WI38 (cell line): Measurements from ENCODE around the gene FOXK2.
"Not testable (repeated sequence)": the region's sequence is repeated elsewhere in the genome, so short reads cannot be mapped to it uniquely, and the experiment has no call there.

Experiments used
- H3K4me3 ChIP-seq: 2 replicates; pipeline ENCODE4 v1.5.1; 2011; ENCODE audit warnings: low read depth, mild to moderate bottlenecking, control low read depth, low read length
- TF ChIP-seq, protein P1 (sequence below): IDR thresholded peaks from 2 replicates; pipeline ENCODE4 v1.5.1; 2012; ENCODE audit warnings: low read depth, mild to moderate bottlenecking, control low read depth, low read length

Gene FOXK2

DNA sequence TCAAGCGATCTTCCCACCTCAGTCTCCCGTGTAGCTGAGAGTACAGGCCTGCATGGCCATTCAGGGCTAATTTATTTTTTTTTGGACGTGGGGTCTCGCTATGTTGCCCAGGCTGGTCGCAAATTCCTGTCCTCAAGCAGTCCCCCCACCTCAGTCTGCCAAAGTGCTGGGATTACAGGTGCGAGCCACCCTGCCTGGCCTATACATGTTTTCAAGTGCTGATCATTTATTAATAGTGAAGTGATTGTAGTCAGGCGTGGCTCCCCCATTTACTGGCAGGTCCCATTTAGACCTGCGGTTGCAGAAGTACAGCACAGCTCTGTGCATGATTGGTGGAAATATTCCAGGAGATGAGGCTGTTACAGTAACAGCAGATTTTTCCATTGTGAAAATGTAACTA is 8.4 kb downstream of the FOXK2 start:
- H3K4me3 ChIP-seq = no peak overlapping the region
- TF ChIP-seq, protein P1, sequence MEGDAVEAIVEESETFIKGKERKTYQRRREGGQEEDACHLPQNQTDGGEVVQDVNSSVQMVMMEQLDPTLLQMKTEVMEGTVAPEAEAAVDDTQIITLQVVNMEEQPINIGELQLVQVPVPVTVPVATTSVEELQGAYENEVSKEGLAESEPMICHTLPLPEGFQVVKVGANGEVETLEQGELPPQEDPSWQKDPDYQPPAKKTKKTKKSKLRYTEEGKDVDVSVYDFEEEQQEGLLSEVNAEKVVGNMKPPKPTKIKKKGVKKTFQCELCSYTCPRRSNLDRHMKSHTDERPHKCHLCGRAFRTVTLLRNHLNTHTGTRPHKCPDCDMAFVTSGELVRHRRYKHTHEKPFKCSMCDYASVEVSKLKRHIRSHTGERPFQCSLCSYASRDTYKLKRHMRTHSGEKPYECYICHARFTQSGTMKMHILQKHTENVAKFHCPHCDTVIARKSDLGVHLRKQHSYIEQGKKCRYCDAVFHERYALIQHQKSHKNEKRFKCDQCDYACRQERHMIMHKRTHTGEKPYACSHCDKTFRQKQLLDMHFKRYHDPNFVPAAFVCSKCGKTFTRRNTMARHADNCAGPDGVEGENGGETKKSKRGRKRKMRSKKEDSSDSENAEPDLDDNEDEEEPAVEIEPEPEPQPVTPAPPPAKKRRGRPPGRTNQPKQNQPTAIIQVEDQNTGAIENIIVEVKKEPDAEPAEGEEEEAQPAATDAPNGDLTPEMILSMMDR = no peak

DNA sequence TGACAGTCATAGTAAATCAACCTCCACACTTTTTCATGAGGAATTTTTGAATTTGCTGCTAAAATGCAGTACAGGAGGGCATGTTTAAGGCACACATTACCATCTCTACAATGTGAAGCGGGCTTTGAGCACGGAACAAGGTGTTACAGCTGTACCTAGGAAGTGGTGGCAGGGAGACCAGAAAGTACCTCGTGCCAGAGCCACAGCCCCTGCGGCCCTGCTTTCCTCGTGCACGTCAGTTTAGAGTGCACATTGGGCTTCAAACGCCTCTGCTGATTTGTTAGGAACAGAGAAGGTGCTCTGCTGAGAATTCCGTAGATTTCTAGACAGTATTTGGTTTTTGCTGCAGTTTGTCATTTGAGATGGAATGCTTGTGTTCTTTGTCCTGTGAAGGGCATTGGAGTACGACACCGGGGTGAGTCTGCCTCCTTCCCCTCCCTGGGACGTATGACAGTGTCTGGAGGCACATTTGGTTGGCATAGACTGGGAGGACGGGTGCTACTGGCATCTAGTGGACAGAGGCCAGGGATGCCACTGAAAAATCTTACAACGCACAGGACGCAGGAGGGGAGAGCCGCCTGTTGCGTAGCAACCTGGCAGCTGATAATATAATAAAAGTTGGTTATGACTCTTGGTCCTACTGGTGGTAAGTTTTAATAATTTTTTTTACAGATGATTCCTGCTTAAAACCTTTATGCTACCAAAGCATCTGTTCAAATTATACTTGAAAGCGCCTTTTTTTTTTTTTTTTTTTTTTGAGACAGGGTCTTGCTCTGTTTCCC is 9.1 kb downstream of the FOXK2 start:
- TF ChIP-seq, protein P1 = no peak
- H3K4me3 ChIP-seq = no peak overlapping the region

DNA sequence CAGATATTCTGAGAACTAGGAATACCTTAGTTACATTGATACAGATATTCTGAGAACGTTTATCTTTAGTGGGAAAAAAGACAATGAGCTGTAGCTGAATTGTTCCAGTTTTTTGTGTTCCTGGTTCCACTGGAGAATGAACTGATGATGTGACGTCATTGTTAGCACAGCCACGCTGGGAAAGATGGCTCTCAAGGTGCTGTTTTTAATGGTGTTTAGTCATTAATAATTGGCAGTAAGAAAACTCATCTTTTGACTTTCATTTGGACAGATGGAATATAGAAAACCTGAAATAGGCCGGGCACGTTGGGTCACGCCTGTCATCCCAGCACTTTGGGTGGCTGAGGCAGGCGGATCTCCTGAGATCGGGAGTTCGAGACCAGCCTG is 10.4 kb downstream of the FOXK2 start:
- H3K4me3 ChIP-seq = no peak overlapping the region
- TF ChIP-seq, protein P1 = no peak

DNA sequence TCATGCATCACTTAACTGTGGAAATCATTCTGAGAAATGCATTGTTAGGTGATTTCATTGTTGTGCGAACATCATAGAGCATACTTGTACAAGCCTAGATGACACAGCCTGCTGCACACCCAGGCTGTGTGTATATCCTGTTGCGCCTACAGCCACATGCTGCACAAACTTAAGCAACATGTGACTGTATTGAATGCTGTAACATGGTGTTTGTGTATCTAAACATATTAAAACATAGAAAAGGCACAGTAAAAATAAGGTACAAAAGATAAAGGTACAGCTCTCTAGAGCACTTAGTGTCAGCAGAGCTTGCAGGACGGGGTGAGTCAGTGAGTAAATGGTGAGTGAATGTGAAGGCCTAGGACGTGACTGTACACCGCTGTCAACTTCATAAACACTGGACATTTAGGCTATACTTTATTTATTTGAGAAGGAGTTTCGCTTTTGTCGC is 11.9 kb downstream of the FOXK2 start:
- H3K4me3 ChIP-seq = peak overlapping the region; percentile 4; the same call in 1 of the 2 replicates
- TF ChIP-seq, protein P1 = no peak

DNA sequence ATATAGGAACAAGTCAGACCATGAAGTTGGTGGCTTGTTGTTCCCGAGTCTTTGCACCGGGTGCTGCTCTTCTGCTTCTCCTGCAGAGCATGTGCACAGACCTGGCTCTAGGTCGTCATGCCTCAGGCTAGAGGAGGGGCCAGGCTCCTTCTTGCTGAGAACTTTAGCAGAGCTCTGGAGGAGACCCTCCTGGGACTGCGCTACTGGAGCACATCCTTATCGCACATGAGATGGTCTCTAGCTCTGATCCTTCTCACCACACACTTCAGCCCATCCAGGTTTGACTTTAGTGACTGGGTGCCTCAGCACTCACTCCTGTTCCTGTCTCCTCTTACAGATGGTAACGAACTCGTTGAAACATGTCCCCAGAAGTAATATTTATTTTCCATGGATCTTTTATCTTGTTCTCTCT is 14.9 kb downstream of the FOXK2 start:
- TF ChIP-seq, protein P1 = no peak
- H3K4me3 ChIP-seq = no peak overlapping the region

DNA sequence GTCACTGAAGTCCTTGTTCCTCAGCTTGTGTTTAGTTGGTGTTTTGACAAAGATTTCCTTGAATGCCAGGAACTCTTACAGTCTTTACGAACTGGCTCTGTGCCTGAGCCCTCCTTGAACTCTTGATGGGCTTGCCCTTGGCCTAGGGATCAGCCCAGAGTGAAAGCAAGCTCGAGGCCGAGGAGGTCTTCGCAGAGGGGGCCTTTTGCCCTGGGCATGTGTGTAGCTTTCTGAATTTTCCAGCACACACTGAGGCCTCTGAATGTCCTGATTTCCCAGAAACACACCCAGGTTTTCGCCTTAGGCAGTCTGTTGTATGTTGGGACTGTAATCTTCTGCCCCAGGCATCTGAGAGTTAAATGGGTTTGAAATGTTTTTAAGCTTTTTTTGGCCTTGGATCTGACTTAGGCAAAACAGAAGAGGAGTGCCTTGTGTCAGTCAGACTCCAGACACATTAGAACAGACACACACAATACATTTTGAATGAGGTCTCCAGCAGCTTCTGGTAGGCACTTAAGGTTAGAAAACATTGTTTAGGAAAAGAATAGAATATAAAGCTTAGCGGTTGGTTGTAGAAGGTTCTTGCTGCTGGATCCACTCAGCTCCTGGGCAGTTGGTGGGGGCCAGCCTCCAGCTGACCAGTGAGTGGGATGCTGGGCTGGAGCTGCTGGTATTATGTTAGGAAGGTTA is 17.1 kb downstream of the FOXK2 start:
- TF ChIP-seq, protein P1 = no peak

DNA sequence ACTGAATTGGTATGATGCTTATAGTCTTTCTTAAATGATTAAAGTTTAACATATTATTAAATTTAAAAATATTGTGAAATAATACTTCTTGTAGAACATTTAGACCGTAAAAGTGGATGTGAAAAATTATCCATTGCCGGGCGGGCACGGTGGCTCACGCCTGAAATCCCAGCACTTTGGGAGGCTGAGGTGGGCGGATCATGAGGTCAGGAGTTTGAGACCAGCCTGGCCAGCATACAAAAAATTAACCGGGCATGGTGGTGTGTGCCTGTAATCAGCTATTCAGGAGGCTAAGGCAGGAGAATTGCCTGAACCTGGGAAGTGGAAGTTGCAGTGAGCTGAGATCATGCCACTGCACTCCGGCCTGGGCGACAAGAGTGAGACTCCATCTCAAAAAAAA is 17.7 kb downstream of the FOXK2 start:
- not testable (repeated sequence) for H3K4me3 ChIP-seq

More for the DNA sequence above, 17.1 kb downstream of the FOXK2 start:
- H3K4me3 ChIP-seq = peak overlapping the region; percentile 9; the same call in 1 of the 2 replicates

DNA sequence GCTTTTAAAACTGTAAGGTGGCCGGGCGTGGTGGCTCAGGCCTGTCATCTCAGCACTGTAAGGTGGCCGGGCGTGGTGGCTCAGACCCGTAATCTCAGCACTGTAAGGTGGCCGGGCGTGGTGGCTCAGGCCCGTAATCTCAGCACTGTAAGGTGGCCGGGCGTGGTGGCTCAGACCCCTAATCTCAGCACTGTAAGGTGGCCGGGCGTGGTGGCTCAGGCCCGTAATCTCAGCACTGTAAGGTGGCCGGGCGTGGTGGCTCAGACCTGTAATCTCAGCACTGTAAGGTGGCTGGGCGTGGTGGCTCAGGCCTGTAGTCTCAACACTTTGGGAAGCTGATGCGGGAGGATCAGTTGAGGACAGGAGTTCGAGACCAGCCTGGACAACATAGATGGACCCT is 19.5 kb downstream of the FOXK2 start:
- H3K4me3 ChIP-seq = not testable (repeated sequence)
